HG03460 (cell line): Measurements from ENCODE around the gene ZDHHC19.
"Not testable (repeated sequence)": the region's sequence is repeated elsewhere in the genome, so short reads cannot be mapped to it uniquely, and the experiment has no call there.

ENCODE experiments used
- ATAC-seq: cut with Tn5 transposase; IDR thresholded peaks from one replicate; pipeline ENCODE4 v1.9.1; 2021; ENCODE audit not compliant: unreplicated experiment

ZDHHC19 gene

DNA sequence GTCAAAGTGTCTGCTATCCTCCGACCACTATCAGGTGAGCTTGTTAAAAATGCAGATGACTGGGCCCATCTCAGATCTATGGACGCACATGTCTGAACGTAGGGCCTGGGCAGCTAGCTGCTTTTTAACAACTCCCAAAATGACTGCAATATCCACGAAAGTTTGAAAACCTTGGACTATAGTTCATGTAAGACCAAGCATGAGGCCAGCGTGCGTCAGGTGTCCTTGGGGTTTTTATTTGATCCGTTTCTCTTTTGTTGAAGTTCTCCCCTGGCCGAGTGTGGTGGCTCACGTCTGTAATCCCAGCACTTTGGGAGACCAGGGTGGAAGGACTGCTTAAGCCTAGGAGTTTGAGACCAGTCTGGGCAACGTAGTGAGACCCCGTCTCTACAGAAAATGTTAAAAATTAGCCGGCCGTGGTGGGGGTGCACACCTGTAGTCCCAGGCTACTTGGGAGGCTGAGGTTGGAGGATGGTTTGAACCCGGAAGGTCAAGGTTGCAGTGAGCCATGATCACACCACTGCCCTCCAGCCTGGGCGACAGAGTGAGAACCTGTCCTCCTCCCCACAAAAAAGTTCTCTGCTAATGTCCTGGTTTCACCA lies 14.7 kb upstream of the ZDHHC19 start:
- ATAC-seq: no peak

DNA sequence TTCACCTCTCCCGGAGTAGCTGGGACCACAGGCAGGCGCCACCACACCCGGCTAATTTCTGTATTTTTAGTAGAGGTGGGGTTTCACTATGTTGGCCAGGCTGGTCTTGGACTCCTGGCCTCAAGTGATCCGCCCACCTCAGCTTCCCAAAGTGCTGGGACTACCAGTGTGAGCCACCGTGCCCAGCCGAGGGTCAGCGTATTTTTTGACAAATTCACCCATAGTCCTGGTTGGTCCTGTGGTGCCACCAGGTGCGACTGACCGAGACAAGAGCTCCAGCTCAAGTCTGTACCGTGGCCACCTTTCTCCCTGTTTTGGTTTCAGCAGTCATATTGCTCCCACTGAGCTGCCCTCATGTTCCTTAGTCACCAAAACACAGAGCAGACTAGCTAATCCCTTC lies 13.9 kb upstream of the ZDHHC19 start:
- no peak for ATAC-seq

DNA sequence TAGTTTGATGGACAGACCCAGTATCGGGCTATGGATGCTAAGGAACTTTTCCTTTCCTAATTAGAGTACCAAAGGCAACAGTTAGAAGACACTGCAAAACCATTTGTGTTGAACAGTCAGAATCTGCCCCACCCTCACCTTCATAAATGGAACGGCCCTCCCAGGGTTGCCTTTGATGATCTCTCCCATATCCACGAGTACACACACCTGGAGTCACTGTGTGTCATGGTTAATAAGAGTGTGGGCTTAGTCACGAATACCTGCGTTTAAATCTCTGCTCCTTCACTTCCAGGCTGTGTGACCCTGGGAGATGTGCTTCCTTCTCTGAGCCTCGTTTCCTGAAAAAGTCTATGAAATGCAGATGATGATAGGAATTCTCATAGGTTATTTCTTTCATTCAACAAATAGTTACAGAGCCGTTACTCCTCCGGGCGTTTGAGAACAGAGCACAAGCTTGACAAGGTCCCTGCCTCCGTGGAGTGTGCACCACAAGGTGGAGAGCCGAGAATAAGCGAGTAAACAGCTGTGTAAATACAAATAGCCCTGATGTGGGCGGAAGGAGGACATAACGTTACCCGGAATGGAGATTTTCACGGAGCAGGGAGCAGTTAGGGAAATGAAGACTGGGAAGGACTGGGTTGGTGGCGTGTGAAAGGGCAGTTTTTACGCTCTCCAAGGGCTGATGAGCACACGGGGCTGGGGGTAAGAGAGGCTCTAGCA lies 11.8 kb upstream of the ZDHHC19 start:
- ATAC-seq: no peak

DNA sequence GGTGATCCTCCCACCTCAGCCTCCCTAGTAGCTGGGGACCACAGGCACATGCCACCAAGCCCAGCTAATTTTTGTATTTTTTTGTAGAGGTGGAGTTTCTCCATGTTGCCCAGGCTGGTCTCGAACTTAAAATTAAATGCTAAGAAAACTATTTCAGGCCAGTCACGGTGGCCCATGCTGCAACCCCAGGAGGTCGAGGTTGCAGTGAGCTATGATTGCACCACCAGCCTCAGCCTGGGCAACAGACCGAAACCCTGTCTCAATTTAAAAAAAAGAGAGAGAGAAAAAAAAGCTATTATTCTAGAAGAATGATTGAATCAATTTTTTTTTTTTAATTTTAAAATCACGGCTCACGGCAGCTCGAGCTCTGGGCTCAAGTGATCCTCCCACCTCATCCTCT lies 9.8 kb upstream of the ZDHHC19 start:
- ATAC-seq: no peak

GRCh38 chr3:196220587-196220986 lies 9.4 kb upstream of the ZDHHC19 start:
- no peak for ATAC-seq

DNA sequence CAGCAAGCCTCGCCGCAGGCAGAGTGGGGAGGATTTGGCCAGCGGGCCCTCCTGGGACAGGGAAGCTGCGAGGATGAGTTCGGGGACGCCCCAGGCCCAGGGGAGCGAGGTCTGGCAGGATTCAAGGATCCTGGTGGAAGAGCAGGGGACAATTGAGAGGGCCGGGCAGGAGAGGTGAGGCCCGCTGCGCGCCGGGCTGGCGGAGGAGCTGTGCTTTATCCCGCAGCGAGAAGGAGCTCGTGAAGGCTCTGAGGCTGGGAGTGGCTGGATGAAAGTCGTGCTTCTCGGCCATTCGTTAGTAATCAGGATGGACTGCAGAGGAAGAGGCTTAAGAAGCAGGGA lies 8.7 kb upstream of the ZDHHC19 start:
- no peak for ATAC-seq

DNA sequence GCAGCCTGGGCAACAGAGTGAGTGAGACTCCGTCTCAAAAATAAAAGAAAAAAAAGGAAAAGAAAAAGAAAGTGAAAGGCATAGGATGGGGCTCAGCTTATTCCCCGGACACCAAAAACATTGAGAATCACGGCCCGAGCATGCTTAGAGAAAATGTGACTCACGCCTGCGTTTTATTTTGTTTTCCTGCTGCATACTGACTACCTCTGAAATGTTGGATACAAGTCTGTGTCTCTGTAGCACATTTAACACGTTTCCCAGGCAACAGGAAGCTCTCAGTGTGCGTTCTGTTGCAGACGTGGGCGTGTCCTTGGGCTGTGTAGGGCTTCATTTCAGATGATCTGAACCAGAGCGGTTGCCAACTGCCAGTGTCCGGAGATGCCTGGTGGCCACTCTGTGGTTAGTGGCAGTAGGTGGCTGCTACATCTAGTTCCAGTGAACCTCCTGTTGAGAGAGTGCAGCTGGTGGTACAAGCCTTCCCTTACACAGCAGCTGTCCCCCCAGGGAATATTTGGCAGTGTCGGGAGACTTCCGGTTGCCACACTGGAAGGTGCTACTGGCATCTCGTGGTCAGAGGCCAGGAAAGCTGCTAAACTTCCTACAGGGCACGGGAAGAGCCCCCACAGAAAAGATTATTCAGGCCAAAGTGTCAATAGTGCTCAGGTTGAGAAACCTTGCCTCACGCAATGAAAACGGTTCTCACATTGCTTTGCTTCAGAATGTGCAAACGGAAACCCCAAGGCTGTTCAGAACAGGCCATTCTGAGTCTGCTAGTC lies 8.2 kb upstream of the ZDHHC19 start:
- ATAC-seq: peak; percentile 69

GRCh38 chr3:196218155-196218712 lies 7.0 kb upstream of the ZDHHC19 start:
- ATAC-seq: no peak

- no peak for ATAC-seq
Observed at GRCh38 chr3:196217307-196218154, 6.3 kb upstream of the ZDHHC19 start.

GRCh38 chr3:196216681-196217211 lies 5.5 kb upstream of the ZDHHC19 start:
- ATAC-seq: no peak

DNA sequence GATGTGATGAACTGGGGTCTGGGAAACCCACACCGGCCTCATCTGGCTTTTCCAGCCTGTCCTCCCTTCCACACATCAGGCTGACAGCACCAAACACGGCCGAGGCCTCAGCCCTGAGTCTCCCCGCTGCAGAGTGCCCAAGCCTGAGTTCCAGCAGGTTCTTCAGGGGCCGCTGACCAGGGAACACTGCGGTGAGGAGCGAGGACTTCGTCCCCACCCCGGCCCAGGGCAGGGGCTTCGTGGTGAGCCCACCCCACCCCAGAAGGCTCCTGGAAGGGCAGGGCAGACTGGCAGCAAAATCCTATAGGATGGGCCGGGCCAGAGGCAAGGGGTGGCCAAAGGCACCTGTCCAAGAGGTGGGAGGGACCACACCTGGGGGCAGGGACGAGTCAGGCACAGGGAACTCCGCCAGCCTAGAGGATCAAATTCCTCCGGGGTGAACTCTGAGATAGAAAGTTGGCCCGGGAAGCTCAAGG lies 4.9 kb upstream of the ZDHHC19 start, which contains the start of gene SLC51A:
Gene SLC51A (plus strand): TSS at position 446 of the 476 bp plus-strand sequence. CDS start 179 bp downstream, outside the sequence.
- no peak for ATAC-seq

DNA sequence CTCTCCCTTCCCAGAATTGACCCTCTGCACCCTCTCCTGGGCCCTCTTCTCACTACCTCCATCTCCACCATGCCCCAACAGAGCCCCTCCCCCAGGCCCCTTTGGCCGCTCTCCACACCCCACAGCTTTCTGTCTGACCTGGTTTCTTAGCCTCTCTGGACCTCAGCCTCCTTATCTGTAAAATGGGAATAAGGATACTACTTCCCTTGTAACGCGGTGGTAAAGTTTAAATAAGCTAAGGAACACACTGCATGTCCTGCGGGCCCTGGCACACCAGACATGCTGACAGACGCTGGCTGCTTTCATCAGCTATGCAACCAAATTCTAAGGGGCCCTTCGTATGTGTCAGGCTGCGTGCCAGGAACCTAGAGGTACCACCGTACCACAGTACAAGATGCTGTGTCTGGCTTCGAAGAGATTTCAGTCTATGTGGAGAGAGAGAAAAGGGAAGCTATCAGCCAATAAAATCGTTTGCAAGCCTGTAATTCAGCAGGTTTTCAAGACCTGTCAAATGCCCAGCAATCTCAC lies 4.4 kb upstream of the ZDHHC19 start:
- no peak for ATAC-seq

DNA sequence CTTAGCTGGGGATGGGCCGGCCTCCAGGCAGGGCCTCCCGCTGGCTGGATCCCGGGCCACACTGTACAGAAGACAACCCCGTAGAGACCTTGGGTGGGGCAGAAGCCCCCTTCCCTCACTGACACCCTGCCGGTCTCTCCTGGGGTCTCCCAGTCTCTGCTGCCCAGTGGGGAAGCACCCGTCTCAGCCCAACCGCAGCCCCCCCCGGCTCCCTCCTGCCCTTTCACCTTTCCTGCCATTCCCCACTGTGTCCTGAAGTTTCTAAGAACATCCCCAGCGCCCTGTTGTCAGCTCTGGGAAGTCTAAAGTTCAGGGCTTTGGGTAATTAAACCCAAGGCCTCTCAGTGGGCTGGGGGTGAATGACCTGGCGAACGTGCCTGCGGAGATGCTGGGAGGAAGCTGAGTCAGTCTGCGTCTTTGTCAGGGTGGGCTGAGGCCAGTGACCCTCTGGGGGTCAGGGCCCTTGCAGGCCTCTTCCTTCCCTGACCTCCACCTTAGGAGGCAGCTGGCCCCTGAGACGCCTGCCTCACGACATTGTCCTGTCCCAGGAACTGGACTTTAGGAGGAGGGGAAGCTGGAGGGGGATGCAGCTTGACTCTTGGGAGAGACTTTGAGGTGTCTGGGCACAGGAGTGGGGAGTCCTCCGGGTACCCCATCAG lies 3.7 kb upstream of the ZDHHC19 start:
- no peak for ATAC-seq

DNA sequence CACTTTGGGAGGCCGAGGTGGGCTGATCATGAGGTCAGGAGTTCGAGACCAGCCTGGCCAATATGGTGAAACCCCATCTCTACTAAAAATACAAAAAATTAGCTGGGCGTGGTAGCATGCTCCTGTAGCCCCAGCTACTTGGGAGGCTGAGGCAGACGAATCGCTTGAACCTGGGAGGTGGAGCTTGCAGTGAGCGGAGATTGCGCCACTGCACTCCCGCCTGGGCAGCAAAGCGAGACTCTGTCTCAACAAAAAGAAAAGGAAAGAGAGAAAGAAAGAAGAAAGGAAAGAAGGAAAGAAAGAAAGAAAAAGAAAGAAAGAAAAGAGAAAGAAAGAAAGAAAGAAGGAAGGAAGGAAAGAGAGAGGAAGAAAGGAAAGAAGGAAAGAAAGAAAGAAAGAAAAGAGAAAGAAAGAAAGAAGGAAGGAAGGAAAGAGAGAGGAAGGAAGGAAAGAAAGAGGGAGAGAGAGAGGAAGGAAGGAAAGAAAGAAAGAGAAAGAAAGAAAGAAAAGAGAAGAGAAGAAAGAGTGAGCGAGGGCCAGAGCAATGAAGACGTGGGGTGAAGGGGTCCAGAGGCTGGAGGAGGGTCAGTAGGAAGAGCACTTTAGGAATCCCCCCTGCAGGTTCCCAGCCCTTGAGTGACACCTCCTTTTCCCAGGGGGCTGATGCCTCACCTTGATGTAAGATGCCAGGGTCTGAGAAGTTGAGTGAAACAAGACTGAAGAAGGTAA lies 1.1 kb downstream of the ZDHHC19 start:
- not testable (repeated sequence) for ATAC-seq

GRCh38 chr3:196208942-196209695 lies 2.1 kb downstream of the ZDHHC19 start:
- ATAC-seq: no peak

GRCh38 chr3:196207833-196208607 lies 3.2 kb downstream of the ZDHHC19 start:
- no peak for ATAC-seq

DNA sequence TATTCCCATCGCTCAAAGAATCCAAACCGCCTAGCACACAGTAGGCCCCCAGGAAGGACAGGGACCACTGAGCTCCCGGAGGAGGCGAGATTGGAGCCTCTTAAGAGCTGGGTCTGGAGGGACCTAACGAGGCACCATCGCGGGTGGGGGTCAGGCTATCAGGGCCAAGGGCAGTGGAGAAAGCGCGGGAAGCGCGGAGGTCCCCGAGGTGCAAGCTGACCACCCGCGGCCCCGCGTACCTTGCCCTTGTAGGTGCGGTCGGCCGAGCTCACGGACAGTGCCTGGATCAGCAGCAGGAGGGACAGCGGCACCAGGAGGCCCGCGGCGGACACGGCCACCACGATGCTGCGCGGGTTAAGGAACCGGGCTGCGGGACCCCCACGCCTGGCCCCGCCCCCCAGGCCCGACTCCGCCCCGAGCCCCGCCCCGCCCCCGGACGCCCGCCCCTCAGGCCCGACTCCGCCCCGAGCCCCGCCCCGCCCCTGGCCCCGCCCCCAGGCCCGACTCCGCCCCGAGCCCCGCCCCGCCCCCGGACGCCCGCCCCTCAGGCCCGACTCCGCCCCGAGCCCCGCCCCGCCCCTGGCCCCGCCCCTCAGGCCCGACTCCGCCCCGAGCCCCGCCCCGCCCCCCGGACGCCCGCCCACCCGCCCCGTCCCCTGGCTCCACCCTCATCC lies 3.9 kb downstream of the ZDHHC19 start:
- ATAC-seq: no peak
